NB4 (cell line): Measurements from ENCODE around the gene CABLES1.
"Not testable (repeated sequence)": the region's sequence is repeated elsewhere in the genome, so short reads cannot be mapped to it uniquely, and the experiment has no call there.

Experiments used
- DNase-seq: peaks from one replicate; pipeline ENCODE4 v3.0.0; 2010; ENCODE audit warnings: low read depth
- H3K4me3 ChIP-seq: one replicate; pipeline ENCODE4 v1.5.1; 2011; ENCODE audit warnings: mild to moderate bottlenecking, low read depth, low read length, moderate library complexity
- MYC ChIP-seq: IDR thresholded peaks from 2 replicates; pipeline ENCODE4 v1.6.1; 2011; ENCODE audit warnings: low read depth, low read length
- POLR2A ChIP-seq: IDR thresholded peaks from 2 replicates; pipeline ENCODE4 v1.6.1; 2011; ENCODE audit warnings: mild to moderate bottlenecking; ENCODE audit not compliant: insufficient read length; ENCODE audit errors: extremely low read depth
- TF ChIP-seq, protein P1 (sequence below): IDR thresholded peaks from 2 replicates; pipeline ENCODE4 v1.6.1; 2011; ENCODE audit warnings: low read depth, low read length
- TF ChIP-seq, protein P2 (sequence below): IDR thresholded peaks from one replicate; pipeline ENCODE4 v1.5.1; 2012; ENCODE audit warnings: low read depth, low read length

The CABLES1 gene

DNA sequence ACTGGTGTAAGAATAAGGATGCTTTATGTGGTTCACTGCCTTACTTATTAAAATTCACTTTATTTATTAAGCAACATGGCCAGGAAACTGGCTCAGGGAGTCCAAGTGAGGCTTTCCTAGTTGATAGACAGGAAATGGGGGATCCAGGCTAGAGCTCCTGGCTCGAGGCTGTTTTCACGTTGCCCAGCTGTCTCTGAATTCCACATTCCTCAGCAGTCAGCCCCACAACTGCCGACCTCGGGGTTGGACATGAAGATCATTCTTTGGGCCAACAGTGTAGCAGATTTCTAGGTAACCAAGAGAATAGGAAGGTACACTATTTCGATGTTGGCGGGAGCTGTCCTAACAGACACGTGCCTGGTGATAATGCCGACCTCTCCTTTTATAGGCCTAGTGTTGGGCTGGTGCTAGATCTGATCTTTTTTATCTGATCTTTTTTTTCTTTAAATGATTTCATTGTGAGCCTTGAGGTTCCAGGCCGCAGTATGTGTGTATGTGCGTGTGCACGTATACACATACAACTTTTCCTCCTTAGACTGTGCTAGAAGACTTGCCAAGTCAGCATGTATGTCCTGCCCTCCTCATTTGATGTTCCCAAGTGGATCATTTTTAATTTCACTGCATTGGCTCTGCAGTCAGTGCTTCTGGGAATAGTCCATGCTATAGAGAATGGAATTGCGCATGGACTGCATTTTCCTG is 103.5 kb downstream of the CABLES1 start:
- H3K4me3 ChIP-seq: no peak overlapping the region
- TF ChIP-seq, protein P1, sequence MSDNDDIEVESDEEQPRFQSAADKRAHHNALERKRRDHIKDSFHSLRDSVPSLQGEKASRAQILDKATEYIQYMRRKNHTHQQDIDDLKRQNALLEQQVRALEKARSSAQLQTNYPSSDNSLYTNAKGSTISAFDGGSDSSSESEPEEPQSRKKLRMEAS: no peak
- TF ChIP-seq, protein P2, sequence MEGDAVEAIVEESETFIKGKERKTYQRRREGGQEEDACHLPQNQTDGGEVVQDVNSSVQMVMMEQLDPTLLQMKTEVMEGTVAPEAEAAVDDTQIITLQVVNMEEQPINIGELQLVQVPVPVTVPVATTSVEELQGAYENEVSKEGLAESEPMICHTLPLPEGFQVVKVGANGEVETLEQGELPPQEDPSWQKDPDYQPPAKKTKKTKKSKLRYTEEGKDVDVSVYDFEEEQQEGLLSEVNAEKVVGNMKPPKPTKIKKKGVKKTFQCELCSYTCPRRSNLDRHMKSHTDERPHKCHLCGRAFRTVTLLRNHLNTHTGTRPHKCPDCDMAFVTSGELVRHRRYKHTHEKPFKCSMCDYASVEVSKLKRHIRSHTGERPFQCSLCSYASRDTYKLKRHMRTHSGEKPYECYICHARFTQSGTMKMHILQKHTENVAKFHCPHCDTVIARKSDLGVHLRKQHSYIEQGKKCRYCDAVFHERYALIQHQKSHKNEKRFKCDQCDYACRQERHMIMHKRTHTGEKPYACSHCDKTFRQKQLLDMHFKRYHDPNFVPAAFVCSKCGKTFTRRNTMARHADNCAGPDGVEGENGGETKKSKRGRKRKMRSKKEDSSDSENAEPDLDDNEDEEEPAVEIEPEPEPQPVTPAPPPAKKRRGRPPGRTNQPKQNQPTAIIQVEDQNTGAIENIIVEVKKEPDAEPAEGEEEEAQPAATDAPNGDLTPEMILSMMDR: no peak
- TF ChIP-seq MYC (no peak), POLR2A (no peak)
- no peak for DNase-seq

DNA sequence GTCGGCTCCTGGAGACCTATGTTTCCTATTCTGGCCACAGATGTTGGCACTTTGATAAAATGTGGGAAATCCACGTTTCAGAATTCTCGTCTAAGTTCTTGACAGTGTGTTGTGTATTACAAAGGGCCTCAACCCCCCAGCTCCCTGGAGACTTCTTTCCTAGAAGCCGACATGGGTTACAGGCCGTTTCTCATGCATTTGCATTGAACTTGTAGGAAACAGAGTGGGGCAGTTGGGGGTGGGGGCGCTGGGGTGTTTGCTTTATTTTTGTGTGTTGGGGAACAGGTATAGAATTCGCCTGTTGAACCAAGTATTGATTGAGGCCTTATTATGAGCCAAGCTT is 104.0 kb downstream of the CABLES1 start:
- DNase-seq: no peak
- TF ChIP-seq POLR2A (no peak), MYC (no peak)
- TF ChIP-seq, protein P2: no peak
- TF ChIP-seq, protein P1: no peak
- no peak overlapping the region for H3K4me3 ChIP-seq

DNA sequence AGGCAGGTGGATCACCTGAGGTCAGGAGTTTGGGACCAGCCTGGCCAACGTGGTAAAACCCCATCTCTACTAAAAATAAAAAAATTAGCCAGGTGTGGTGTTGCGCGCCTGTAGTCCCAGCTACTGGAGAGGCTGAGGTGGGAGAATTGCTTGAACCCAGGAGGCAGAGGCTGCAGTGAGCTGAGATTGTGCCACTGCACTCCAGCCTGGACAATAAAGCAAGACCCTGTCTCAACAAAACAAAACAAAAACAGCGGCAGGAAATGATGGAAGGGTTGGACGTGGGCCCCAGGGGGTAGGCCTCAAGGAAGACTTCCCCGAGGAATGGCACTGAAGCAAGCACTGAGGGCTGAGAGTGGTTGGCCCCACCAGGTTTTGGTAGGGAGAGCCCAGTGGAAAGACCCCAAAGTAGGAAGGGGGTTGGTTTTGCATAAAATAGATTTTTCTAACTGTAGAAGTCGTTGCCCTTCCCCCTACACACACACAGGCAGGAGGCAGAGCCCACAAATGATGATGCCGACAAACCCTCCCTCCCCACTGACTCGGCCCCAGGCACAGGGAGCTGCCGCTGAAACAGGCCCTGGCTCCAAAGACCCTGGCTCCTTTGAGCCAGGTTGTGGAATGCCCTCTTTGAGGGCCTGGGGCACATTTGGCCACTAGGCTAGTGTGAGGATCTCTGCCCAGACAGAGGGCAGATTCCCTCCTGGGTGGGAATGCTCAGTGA is 104.8 kb downstream of the CABLES1 start:
- DNase-seq: no peak
- H3K4me3 ChIP-seq: no peak overlapping the region
- TF ChIP-seq, protein P1: no peak
- no peak for TF ChIP-seq POLR2A
- TF ChIP-seq MYC: no peak
- TF ChIP-seq, protein P2: no peak

DNA sequence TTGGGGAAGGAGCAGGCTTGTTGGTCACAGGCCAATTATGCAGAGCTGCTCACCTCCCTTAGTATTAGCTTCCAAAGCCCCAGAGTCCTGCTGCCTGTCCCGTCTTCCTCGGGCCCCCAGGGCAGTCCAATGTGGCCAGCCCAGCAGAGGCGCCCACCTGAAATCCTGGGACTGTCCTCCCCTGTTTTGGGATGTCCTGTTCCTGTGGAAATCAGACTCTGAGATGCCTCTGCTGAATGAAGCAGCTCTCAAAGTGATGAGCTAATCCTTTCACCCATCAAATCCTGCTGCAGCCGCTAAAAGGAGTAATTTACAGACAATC is 105.3 kb downstream of the CABLES1 start:
- H3K4me3 ChIP-seq: no peak overlapping the region
- DNase-seq: no peak
- TF ChIP-seq, protein P1: no peak
- TF ChIP-seq, protein P2: no peak
- TF ChIP-seq MYC: no peak
- TF ChIP-seq POLR2A: no peak

DNA sequence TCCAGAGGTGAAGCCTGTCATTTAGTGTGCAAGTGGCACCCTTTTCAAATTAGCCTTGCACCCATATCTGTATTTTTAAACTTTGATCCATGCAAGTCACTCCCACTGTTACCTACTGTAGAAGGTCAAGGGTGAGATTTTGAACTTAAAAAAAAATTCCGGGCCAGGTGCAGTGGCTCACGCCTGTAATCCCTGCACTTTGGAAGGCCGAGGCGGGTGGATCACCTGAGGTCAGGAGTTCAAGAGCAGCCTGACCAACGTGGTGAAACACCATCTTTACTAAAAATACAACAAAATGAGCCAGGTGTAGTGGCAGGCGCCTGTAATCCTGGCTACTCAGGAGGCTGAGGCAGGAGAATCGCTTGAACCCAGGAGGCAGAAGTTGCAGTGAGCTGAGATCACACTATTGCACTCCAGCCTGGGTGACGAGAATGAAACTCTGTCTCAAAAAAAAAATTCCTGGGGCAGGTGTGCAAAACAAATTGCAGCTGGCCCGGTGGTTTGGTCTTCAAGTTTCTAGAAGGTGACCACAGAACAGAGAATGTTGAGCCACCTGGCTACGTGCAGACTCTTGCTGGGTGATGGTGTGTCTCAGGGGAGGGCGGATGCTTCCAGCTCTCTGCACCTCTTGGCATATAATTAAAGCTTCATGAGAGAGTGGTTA is 106.7 kb downstream of the CABLES1 start:
- not testable (repeated sequence) for DNase-seq, H3K4me3 ChIP-seq

DNA sequence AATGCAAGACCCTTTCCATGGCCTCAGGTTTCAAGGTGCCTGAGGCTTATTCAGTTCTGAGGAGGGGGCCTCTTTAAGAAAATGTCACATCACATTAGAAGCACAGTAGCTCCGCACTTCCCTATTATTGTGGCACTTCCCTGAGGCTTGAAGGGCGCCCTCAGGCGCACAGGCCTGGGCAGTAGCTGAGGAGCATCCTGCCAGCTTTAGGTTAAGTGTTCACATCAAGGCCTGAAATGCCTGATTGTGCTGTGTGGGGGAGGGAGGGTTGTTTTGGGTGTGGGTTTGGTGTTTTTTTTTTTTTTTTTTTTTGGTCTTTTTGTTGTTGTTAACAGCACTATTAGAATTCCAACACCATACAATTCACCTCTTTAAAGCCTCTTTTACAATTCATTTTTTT is 107.9 kb downstream of the CABLES1 start:
- TF ChIP-seq, protein P2: no peak
- no peak for TF ChIP-seq MYC
- TF ChIP-seq POLR2A: no peak
- TF ChIP-seq, protein P1: no peak
- peak; percentile 30 for DNase-seq
- H3K4me3 ChIP-seq: no peak overlapping the region
